ENCODE results near the gene PPP1R3F. TPM values are rescaled to one million over a fixed set of nuclear protein-coding genes. Genes with fewer than 3 reads are reported as not detected.

PPP1R3F gene
- total and polyA plus RNA-seq, 4 donors: 0.78 to 1.7 (median 1.4) TPM

DNA sequence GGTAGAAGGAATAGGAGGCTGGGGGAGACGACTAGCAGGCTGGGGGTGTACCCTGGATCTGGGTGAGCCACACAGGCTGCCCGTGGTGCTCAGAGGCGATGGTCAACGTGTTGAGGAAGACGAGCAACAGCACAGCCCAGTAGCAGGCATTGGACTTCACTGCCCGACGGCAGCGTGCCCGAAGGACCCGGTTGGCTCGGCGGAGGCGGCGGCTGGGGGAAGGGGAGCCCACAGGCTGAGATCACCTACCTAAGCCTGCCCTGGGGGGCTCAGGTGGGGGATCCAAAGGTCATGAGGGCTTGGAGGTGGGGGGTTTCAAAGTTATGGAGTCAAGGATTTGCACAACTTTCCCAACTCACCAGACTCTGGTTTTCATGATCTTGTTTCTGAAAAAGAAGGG, 43.7 kb upstream of the PPP1R3F start (continued):
- no peak for TF ChIP-seq ZBTB33 (IDR thresholded peaks at IDR 0.05)
- TF ChIP-seq HNF4A (conservative IDR thresholded peaks at IDR 0.05): no peak
- no peak for TF ChIP-seq FOXA2 (IDR thresholded peaks at IDR 0.05)
- no peak for TF ChIP-seq ATF3 (IDR thresholded peaks at IDR 0.05)

DNA sequence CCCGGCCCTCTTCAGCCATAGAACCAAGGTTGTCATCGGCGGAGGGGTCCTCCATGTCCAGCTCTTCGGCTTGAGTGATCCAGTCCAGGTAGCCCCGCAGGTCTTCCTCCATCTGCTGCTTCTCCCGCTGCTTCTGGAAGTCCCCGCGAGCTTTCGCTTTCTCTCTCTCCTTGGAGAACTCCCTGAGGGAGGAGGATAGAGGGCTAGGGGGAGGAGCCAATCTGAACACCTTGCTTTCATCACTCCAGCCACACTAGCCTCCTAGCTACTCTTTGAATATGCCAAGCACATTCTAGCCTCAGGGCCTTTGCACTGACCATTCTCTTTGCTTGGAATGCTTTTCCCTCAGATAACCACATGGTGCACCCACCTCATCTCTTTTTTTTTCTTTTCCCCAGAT, 42.6 kb upstream of the PPP1R3F start:
- 91% methylated on average over 9 of the region's 9 CpGs for WGBS
- H3K4me3 ChIP-seq (ENCODE audit: low read depth in 1 of 3, low read length in 3 of 3): no peak overlapping the region
- no peaks in the 10 kb centered on the region for H3K4me1 ChIP-seq (ENCODE audit: control insufficient read depth in 4 of 4, insufficient read depth in 4 of 4, low read length in 3 of 4)
- peaks cover 0 to 2% (median 0%) of the 10 kb centered on the region in 4 donors for H3K27me3 ChIP-seq (ENCODE audit: control insufficient read depth in 4 of 4, insufficient read depth in 4 of 4, low read length in 3 of 4)
- H3K9me3 ChIP-seq (ENCODE audit: control insufficient read depth in 4 of 4, low read length in 3 of 4): no peaks in the 10 kb centered on the region
- no peaks in the 10 kb centered on the region for H3K36me3 ChIP-seq (ENCODE audit: control insufficient read depth in 4 of 4, insufficient read depth in 3 of 4, low read depth in 1 of 4, low read length in 3 of 4)
- H3K27ac ChIP-seq (ENCODE audit: low read depth in 1 of 2, low read length in 2 of 2): no peak overlapping the region
- DNase-seq (ENCODE audit: low spot score): no peak
- no peak overlapping the region for H3K9ac ChIP-seq (ENCODE audit: low read depth in 1 of 2, low read length in 2 of 2)
- TF ChIP-seq JUND (IDR thresholded peaks at IDR 0.05): no peak
- TF ChIP-seq SP1 (IDR thresholded peaks at IDR 0.05): no peak
- TF ChIP-seq EGR1 (IDR thresholded peaks at IDR 0.05; ENCODE audit: low read depth in 2 of 2): no peak
- TF ChIP-seq RAD21 (IDR thresholded peaks at IDR 0.05): no peak
- no peak for TF ChIP-seq RXRA (IDR thresholded peaks at IDR 0.05)
- no peak for TF ChIP-seq HNF4A (conservative IDR thresholded peaks at IDR 0.05)
- no peak for TF ChIP-seq YY1 (IDR thresholded peaks at IDR 0.05)
- TF ChIP-seq ATF3 (IDR thresholded peaks at IDR 0.05): no peak
- TF ChIP-seq, protein P1, sequence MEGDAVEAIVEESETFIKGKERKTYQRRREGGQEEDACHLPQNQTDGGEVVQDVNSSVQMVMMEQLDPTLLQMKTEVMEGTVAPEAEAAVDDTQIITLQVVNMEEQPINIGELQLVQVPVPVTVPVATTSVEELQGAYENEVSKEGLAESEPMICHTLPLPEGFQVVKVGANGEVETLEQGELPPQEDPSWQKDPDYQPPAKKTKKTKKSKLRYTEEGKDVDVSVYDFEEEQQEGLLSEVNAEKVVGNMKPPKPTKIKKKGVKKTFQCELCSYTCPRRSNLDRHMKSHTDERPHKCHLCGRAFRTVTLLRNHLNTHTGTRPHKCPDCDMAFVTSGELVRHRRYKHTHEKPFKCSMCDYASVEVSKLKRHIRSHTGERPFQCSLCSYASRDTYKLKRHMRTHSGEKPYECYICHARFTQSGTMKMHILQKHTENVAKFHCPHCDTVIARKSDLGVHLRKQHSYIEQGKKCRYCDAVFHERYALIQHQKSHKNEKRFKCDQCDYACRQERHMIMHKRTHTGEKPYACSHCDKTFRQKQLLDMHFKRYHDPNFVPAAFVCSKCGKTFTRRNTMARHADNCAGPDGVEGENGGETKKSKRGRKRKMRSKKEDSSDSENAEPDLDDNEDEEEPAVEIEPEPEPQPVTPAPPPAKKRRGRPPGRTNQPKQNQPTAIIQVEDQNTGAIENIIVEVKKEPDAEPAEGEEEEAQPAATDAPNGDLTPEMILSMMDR (IDR thresholded peaks at IDR 0.05; ENCODE audit: low read depth, low read length, missing input control): no peak
- TF ChIP-seq ZBTB33 (IDR thresholded peaks at IDR 0.05): no peak
- no peak for TF ChIP-seq REST (IDR thresholded peaks at IDR 0.05)
- TF ChIP-seq HNF4G (IDR thresholded peaks at IDR 0.05): no peak
- TF ChIP-seq, protein P2, sequence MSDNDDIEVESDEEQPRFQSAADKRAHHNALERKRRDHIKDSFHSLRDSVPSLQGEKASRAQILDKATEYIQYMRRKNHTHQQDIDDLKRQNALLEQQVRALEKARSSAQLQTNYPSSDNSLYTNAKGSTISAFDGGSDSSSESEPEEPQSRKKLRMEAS (IDR thresholded peaks at IDR 0.05): no peak
- TF ChIP-seq TAF1 (conservative IDR thresholded peaks at IDR 0.05): no peak
- no peak for TF ChIP-seq FOXA1 (IDR thresholded peaks at IDR 0.05)
- TF ChIP-seq NR2F2 (IDR thresholded peaks at IDR 0.05): no peak
- TF ChIP-seq FOXA2 (IDR thresholded peaks at IDR 0.05): no peak

All from liver (tissue), 9 donors.